Activated T-helper 17 cell treated with anti-CD3 and anti-CD28 coated beads, Interleukin-2, amount 50 U/mL, for 72 hours (primary cell): ENCODE results near the gene MTOR. TPM values are rescaled to one million over a fixed set of nuclear protein-coding genes. Genes with fewer than 3 reads are reported as not detected.

Experiments used
- ATAC-seq: fragments of 150-1000 bp; cut with Tn5 transposase; replicated peaks from 2 replicates; pipeline ENCODE4 v1.10.0; 2021; ENCODE audit warnings: mild to moderate bottlenecking, moderate library complexity
- H3K27ac Mint-ChIP-seq: one replicate; pipeline ENCODE4 v1.8.0; 2022; ENCODE audit warnings: mixed read lengths
- H3K27me3 Mint-ChIP-seq: one replicate; pipeline ENCODE4 v1.8.0; 2022; ENCODE audit warnings: mixed read lengths
- H3K36me3 Mint-ChIP-seq: one replicate; pipeline ENCODE4 v1.8.0; 2022; ENCODE audit warnings: low read depth, mild to moderate bottlenecking, mixed read lengths
- H3K4me1 Mint-ChIP-seq: one replicate; pipeline ENCODE4 v1.8.0; 2022; ENCODE audit warnings: mixed read lengths
- H3K4me3 Mint-ChIP-seq: one replicate; pipeline ENCODE4 v1.8.0; 2022; ENCODE audit warnings: mild to moderate bottlenecking, mixed read lengths
- H3K9me3 Mint-ChIP-seq: one replicate; pipeline ENCODE4 v1.8.0; 2022; ENCODE audit warnings: mixed read lengths
- total RNA-seq, 2 donors: library from RNA; stranded (reverse); gene quantifications; one replicate each; pipeline ENCODE4 v1.2.3, GENCODE V29; 2022

Gene MTOR
- total RNA-seq, 2 donors from 2014 or later = 22.4 to 38.0 TPM

GRCh38 chr1:11144570-11145256, 117.6 kb downstream of the MTOR start:
- Mint-ChIP-seq H3K27ac (no peak overlapping the region), H3K4me1 (peaks cover 7% of the 10 kb centered on the region), H3K9me3 (no peaks in the 10 kb centered on the region)

GRCh38 chr1:11143907-11144306, 118.4 kb downstream of the MTOR start:
- ATAC-seq = peak; percentile 69
- no peaks in the 10 kb centered on the region for H3K9me3 Mint-ChIP-seq
- peaks cover 83% of the 10 kb centered on the region for H3K36me3 Mint-ChIP-seq
- peak overlapping the region; percentile 85 for H3K27ac Mint-ChIP-seq
- H3K27me3 Mint-ChIP-seq = no peaks in the 10 kb centered on the region
- peak overlapping the region; percentile 36 for H3K4me3 Mint-ChIP-seq
- H3K4me1 Mint-ChIP-seq = peaks cover 9% of the 10 kb centered on the region

More at GRCh38 chr1:11144570-11145256, 117.6 kb downstream of the MTOR start:
- Mint-ChIP-seq H3K36me3 (peaks cover 84% of the 10 kb centered on the region), H3K27me3 (no peaks in the 10 kb centered on the region), H3K4me3 (no peak overlapping the region)
- ATAC-seq = no peak

GRCh38 chr1:11143401-11143800, 119.0 kb downstream of the MTOR start:
- peak overlapping the region; percentile 85 for H3K27ac Mint-ChIP-seq
- ATAC-seq = no peak
- H3K9me3 Mint-ChIP-seq = no peaks in the 10 kb centered on the region
- no peaks in the 10 kb centered on the region for H3K27me3 Mint-ChIP-seq
- peaks cover 11% of the 10 kb centered on the region for H3K4me1 Mint-ChIP-seq
- H3K4me3 Mint-ChIP-seq = peak overlapping the region; percentile 36
- peaks cover 85% of the 10 kb centered on the region for H3K36me3 Mint-ChIP-seq

GRCh38 chr1:11142618-11143391, 119.5 kb downstream of the MTOR start:
- Mint-ChIP-seq H3K4me3 (no peak overlapping the region), H3K27ac (peak overlapping the region; percentile 85), H3K36me3 (peaks cover 85% of the 10 kb centered on the region), H3K9me3 (no peaks in the 10 kb centered on the region), H3K27me3 (no peaks in the 10 kb centered on the region), H3K4me1 (peaks cover 11% of the 10 kb centered on the region)
- ATAC-seq = no peak

- Mint-ChIP-seq H3K36me3 (peaks cover 80% of the 10 kb centered on the region), H3K4me1 (peaks cover 11% of the 10 kb centered on the region), H3K4me3 (no peak overlapping the region), H3K9me3 (no peaks in the 10 kb centered on the region), H3K27ac (peak overlapping the region; percentile 74), H3K27me3 (no peaks in the 10 kb centered on the region)
- ATAC-seq = no peak
Measured at GRCh38 chr1:11138952-11139351, 123.4 kb downstream of the MTOR start.

GRCh38 chr1:11138029-11138428, 124.3 kb downstream of the MTOR start:
- Mint-ChIP-seq H3K36me3 (peaks cover 80% of the 10 kb centered on the region), H3K4me3 (no peak overlapping the region), H3K27ac (peak overlapping the region; percentile 74), H3K4me1 (peaks cover 4% of the 10 kb centered on the region), H3K9me3 (no peaks in the 10 kb centered on the region), H3K27me3 (no peaks in the 10 kb centered on the region)
- ATAC-seq = no peak

GRCh38 chr1:11134898-11135266, 127.5 kb downstream of the MTOR start:
- H3K4me1 Mint-ChIP-seq = peaks cover 4% of the 10 kb centered on the region
- peaks cover 93% of the 10 kb centered on the region for H3K36me3 Mint-ChIP-seq
- ATAC-seq = no peak
- no peak overlapping the region for H3K4me3 Mint-ChIP-seq
- H3K27ac Mint-ChIP-seq = no peak overlapping the region
- H3K9me3 Mint-ChIP-seq = no peaks in the 10 kb centered on the region
- H3K27me3 Mint-ChIP-seq = no peaks in the 10 kb centered on the region

GRCh38 chr1:11134251-11134897, 128.0 kb downstream of the MTOR start:
- Mint-ChIP-seq H3K9me3 (no peaks in the 10 kb centered on the region), H3K36me3 (peaks cover 93% of the 10 kb centered on the region), H3K4me1 (peaks cover 4% of the 10 kb centered on the region), H3K4me3 (no peak overlapping the region), H3K27me3 (no peaks in the 10 kb centered on the region), H3K27ac (peak overlapping the region; percentile 24)
- no peak for ATAC-seq

GRCh38 chr1:11132563-11133293, 129.6 kb downstream of the MTOR start:
- Mint-ChIP-seq H3K36me3 (peaks cover 92% of the 10 kb centered on the region), H3K4me1 (no peaks in the 10 kb centered on the region), H3K4me3 (no peak overlapping the region), H3K27ac (no peak overlapping the region), H3K9me3 (no peaks in the 10 kb centered on the region), H3K27me3 (no peaks in the 10 kb centered on the region)
- ATAC-seq = no peak

GRCh38 chr1:11131816-11132215, 130.5 kb downstream of the MTOR start:
- Mint-ChIP-seq H3K36me3 (peaks cover 96% of the 10 kb centered on the region), H3K4me1 (no peaks in the 10 kb centered on the region), H3K27me3 (no peaks in the 10 kb centered on the region), H3K27ac (peak overlapping the region; percentile 42), H3K4me3 (no peak overlapping the region), H3K9me3 (no peaks in the 10 kb centered on the region)
- no peak for ATAC-seq

- Mint-ChIP-seq H3K27me3 (no peaks in the 10 kb centered on the region), H3K4me1 (no peaks in the 10 kb centered on the region), H3K4me3 (no peak overlapping the region), H3K36me3 (peaks cover 99% of the 10 kb centered on the region), H3K27ac (no peak overlapping the region), H3K9me3 (no peaks in the 10 kb centered on the region)
- no peak for ATAC-seq
Measured at GRCh38 chr1:11130406-11130805, 131.9 kb downstream of the MTOR start.

GRCh38 chr1:11129649-11130390, 132.5 kb downstream of the MTOR start:
- Mint-ChIP-seq H3K27me3 (no peaks in the 10 kb centered on the region), H3K4me3 (no peak overlapping the region), H3K9me3 (no peaks in the 10 kb centered on the region), H3K4me1 (no peaks in the 10 kb centered on the region), H3K36me3 (peaks cover 99% of the 10 kb centered on the region), H3K27ac (no peak overlapping the region)
- ATAC-seq = no peak

- Mint-ChIP-seq H3K9me3 (no peaks in the 10 kb centered on the region), H3K4me3 (no peak overlapping the region), H3K27me3 (no peaks in the 10 kb centered on the region), H3K36me3 (peaks cover 90% of the 10 kb centered on the region), H3K27ac (no peak overlapping the region), H3K4me1 (no peaks in the 10 kb centered on the region)
- no peak for ATAC-seq
Measured at GRCh38 chr1:11126569-11126968, 135.8 kb downstream of the MTOR start.

GRCh38 chr1:11125931-11126330, 136.4 kb downstream of the MTOR start:
- Mint-ChIP-seq H3K4me1 (no peaks in the 10 kb centered on the region), H3K4me3 (no peak overlapping the region), H3K27ac (no peak overlapping the region), H3K9me3 (no peaks in the 10 kb centered on the region), H3K36me3 (peaks cover 90% of the 10 kb centered on the region), H3K27me3 (no peaks in the 10 kb centered on the region)
- no peak for ATAC-seq
